Tibial artery (tissue), 4 donors: ENCODE data around the gene SVEP1.

Source experiments
- DNase-seq, 2 donors: peaks; one replicate each; pipeline ENCODE4 v3.0.0-alpha.2; 2019
- H3K27ac ChIP-seq, 2 donors: fragments of 200-600 bp; sonication (generic) in 1 of 2; 1 replicate in 1 of 2; 2 replicates in 1 of 2; pipeline ENCODE4 v1.5.1; 2018 to 2019; ENCODE audit warnings: mild to moderate bottlenecking in 1 of 2
- H3K27me3 ChIP-seq, 2 donors: fragments of 200-600 bp; sonication (generic) in 1 of 2; one replicate each; pipeline versions ENCODE4 v1.5.1 to v1.6.0; 2016 to 2019
- H3K36me3 ChIP-seq, 3 donors: fragments of 200-600 bp; sonication (generic) in 2 of 3; one replicate each; pipeline ENCODE4 v1.5.1; 2016 to 2019; ENCODE audit warnings: mild to moderate bottlenecking in 2 of 3
- H3K4me1 ChIP-seq, 4 donors: fragments of 200-600 bp; sonication (generic) in 2 of 4; 1 replicate in 3 of 4; 2 replicates in 1 of 4; pipeline ENCODE4 v1.5.1; 2016 to 2019
- H3K4me3 ChIP-seq, 2 donors: fragments of 200-600 bp; sonication (generic) in 1 of 2; 1 replicate in 1 of 2; 2 replicates in 1 of 2; pipeline ENCODE4 v1.5.1; 2018 to 2019; ENCODE audit warnings: mild to moderate bottlenecking in 2 of 2
- H3K9me3 ChIP-seq, 3 donors: fragments of 200-600 bp; sonication (generic) in 1 of 3; one replicate each; pipeline ENCODE4 v1.5.1; 2016 to 2019
- CTCF ChIP-seq, 2 experiments: fragments of 200-600 bp in 1 of 2; fragments of 450-650 bp in 1 of 2; IDR thresholded peaks; one replicate each; pipeline ENCODE4 v1.5.1; 2017 to 2019; ENCODE audit warnings: antibody characterized with exemption in 2 of 2, mild to moderate bottlenecking in 1 of 2, moderate library complexity in 1 of 2
- intact Hi-C: fragments of 100-400 bp; cut with DNase I; formaldehyde crosslinking; loops from one replicate; pipeline ENCODE4 v1.15.0; 2023; ENCODE audit warnings: low total_unique reads

SVEP1 gene

GRCh38 chr9:110334183-110334582 lies 245.4 kb downstream of the SVEP1 start:
- H3K4me3 ChIP-seq = no peak overlapping the region
- intact Hi-C loops = no loop called here

GRCh38 chr9:110332766-110333165 lies 246.8 kb downstream of the SVEP1 start:
- no peak for TF ChIP-seq CTCF (IDR thresholded peaks at IDR 0.05)
- H3K27ac ChIP-seq = no peak overlapping the region
- no peaks in the 10 kb centered on the region for H3K36me3 ChIP-seq
- no peaks in the 10 kb centered on the region for H3K9me3 ChIP-seq
- no peaks in the 10 kb centered on the region for H3K4me1 ChIP-seq
- no peaks in the 10 kb centered on the region for H3K27me3 ChIP-seq
- H3K4me3 ChIP-seq = no peak overlapping the region
- intact Hi-C loops = no loop called here
- no peak for DNase-seq

More at GRCh38 chr9:110334183-110334582, 245.4 kb downstream of the SVEP1 start:
- TF ChIP-seq CTCF (IDR thresholded peaks at IDR 0.05) = no peak
- peaks cover 0 to 4% (median 0%) of the 10 kb centered on the region in 4 donors for H3K4me1 ChIP-seq
- no peaks in the 10 kb centered on the region for H3K36me3 ChIP-seq
- H3K9me3 ChIP-seq = no peaks in the 10 kb centered on the region
- no peaks in the 10 kb centered on the region for H3K27me3 ChIP-seq
- no peak overlapping the region for H3K27ac ChIP-seq
- no peak for DNase-seq

GRCh38 chr9:110330484-110331105 lies 248.9 kb downstream of the SVEP1 start:
- no peaks in the 10 kb centered on the region for H3K36me3 ChIP-seq
- no peak overlapping the region for H3K27ac ChIP-seq
- no peaks in the 10 kb centered on the region for H3K27me3 ChIP-seq
- no peaks in the 10 kb centered on the region for H3K4me1 ChIP-seq
- no peaks in the 10 kb centered on the region for H3K9me3 ChIP-seq
- intact Hi-C loops = no loop called here
- no peak overlapping the region for H3K4me3 ChIP-seq
- TF ChIP-seq CTCF (IDR thresholded peaks at IDR 0.05) = no peak
- no peak for DNase-seq

GRCh38 chr9:110329639-110330230 lies 249.8 kb downstream of the SVEP1 start:
- intact Hi-C loops = no loop called here
- Histone ChIP-seq H3K27ac (no peak overlapping the region), H3K4me1 (no peaks in the 10 kb centered on the region), H3K36me3 (no peaks in the 10 kb centered on the region), H3K4me3 (no peak overlapping the region), H3K27me3 (no peaks in the 10 kb centered on the region), H3K9me3 (no peaks in the 10 kb centered on the region)
- no peak for DNase-seq
- no peak for TF ChIP-seq CTCF (IDR thresholded peaks at IDR 0.05)

- Histone ChIP-seq H3K4me1 (no peaks in the 10 kb centered on the region), H3K9me3 (no peaks in the 10 kb centered on the region), H3K4me3 (no peak overlapping the region), H3K36me3 (no peaks in the 10 kb centered on the region), H3K27ac (no peak overlapping the region), H3K27me3 (no peaks in the 10 kb centered on the region)
- no peak for DNase-seq
- intact Hi-C loops = no loop called here
- TF ChIP-seq CTCF (IDR thresholded peaks at IDR 0.05) = no peak
These were observed 250.8 kb downstream of the SVEP1 start for GRCh38 chr9:110328763-110329162.
